ENCODE results near the gene FHL3. TPM values are rescaled to one million over a fixed set of nuclear protein-coding genes. Genes with fewer than 3 reads are reported as not detected.

FHL3 gene
- total RNA-seq, 1 donor from 2014 or later: 58.5 TPM

DNA sequence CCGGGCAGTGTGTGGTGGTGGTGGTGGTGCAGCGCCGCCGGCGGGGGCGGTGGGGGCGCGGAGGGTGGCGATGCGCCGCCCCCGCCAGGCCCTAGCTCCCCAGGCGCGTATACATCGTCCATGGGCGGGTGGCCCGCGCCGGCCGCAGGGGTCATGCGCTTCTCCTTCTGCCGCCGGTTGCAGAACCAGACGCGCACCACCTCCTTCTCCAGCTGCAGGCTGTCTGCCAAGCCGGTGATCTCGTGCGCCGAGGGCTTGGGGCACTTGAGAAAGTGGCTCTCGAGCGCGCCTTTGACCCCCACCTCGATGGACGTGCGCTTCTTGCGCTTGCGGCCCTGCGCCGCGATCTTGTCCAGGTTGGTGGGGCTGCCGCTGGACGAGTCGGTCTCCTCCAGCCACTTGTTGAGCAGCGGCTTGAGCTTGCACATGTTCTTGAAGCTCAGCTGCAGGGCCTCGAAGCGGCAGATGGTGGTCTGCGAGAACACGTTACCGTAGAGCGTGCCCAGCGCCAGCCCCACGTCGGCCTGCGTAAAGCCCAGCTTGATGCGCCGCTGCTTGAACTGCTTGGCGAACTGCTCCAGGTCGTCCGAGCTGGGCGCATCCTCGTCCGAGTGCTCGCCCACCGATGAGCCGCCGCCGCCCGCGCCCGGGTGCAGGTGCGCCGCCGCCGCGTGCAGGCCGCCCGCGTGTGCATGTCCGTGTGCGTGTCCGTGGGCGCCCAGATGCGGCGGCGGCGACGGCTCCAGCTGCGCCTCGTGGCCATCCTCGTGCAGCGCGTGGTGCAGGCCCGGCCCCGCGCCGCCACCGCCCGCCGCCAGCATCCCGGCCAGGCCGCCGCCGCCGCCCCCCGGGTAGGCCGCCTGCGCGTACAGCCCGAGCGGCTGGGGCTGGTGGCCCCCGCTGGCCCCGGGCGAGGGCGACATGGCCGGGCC is 40.4 kb upstream of the FHL3 start:
- Histone ChIP-seq H3K27me3 (ENCODE audit: control insufficient read depth in 3 of 3, insufficient read depth in 3 of 3, low read length in 3 of 3) (peaks cover 44 to 63% (median 48%) of the 10 kb centered on the region in 3 donors), H3K4me3 (ENCODE audit: low read length in 3 of 3) (peak overlapping the region in 1 of 3 donors; percentile 27), H3K9me3 (ENCODE audit: control insufficient read depth in 3 of 3, low read length in 3 of 3) (no peaks in the 10 kb centered on the region), H3K9ac (ENCODE audit: low read depth in 1 of 3, low read length in 3 of 3) (no peak overlapping the region), H3K4me1 (ENCODE audit: control insufficient read depth in 3 of 3, insufficient read depth in 3 of 3, low read length in 3 of 3) (peaks cover 21 to 28% (median 22%) of the 10 kb centered on the region in 3 donors), H3K36me3 (ENCODE audit: control insufficient read depth in 3 of 3, insufficient read depth in 3 of 3, low read length in 3 of 3) (no peaks in the 10 kb centered on the region), H3K27ac (ENCODE audit: low read depth, low read length) (no peak overlapping the region)

DNA sequence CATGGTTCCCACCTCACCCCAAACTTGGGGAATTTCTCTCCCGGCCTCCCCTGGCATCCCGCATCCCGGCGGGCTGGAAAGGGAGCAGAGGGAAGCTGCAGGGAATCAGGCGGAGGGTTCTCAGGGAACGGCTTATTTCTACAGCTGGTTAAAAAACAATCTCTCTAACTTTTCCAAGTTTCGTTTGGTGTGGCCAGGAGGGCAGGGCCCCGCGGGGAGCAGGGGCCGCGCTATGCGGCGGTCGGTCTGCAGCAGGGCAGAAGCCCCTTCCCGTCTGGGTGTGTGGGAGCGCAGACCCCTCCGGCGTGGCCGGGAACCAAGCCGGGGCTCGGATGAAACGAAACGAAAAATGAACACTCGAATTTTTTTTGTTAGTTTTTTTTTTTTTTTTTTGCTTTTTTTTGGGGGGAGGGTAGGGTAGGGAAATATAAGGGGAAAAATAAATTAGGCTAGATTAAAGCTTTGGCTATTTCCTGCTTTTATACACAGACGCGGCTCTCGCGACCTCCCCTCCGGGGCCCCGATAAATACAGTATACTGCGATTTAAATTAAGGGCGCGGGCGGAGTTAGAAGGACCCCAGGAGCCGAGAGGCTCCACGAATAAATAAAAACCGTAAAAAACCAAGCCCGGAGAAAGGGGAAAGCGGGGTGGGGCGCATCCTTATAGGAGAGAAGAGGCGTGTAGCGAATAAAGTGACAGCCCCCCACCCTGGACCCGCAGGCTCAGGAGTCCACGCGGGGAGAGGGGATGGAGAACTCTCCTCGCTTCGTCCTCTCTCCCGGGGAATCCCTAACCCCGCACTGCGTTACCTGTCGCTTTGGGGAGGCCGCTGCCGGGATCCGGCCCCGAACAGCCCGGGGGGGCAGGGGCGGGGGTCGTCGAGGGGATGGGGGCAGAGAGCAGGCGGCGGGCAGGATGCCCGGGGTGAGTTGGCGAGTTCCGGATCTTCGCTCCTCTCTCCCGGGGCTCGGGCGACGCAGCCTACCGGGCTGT is 39.2 kb upstream of the FHL3 start:
- H3K27me3 ChIP-seq (ENCODE audit: control insufficient read depth in 3 of 3, insufficient read depth in 3 of 3, low read length in 3 of 3): peaks cover 44 to 71% (median 57%) of the 10 kb centered on the region in 3 donors
- H3K9ac ChIP-seq (ENCODE audit: low read depth in 1 of 3, low read length in 3 of 3): peak overlapping the region in 1 of 3 donors; percentile 3
- peaks cover 21 to 28% (median 22%) of the 10 kb centered on the region in 3 donors for H3K4me1 ChIP-seq (ENCODE audit: control insufficient read depth in 3 of 3, insufficient read depth in 3 of 3, low read length in 3 of 3)
- no peaks in the 10 kb centered on the region for H3K9me3 ChIP-seq (ENCODE audit: control insufficient read depth in 3 of 3, low read length in 3 of 3)
- H3K27ac ChIP-seq (ENCODE audit: low read depth, low read length): no peak overlapping the region
- H3K36me3 ChIP-seq (ENCODE audit: control insufficient read depth in 3 of 3, insufficient read depth in 3 of 3, low read length in 3 of 3): no peaks in the 10 kb centered on the region
- H3K4me3 ChIP-seq (ENCODE audit: low read length in 3 of 3): peak overlapping the region in 1 of 3 donors; percentile 13

DNA sequence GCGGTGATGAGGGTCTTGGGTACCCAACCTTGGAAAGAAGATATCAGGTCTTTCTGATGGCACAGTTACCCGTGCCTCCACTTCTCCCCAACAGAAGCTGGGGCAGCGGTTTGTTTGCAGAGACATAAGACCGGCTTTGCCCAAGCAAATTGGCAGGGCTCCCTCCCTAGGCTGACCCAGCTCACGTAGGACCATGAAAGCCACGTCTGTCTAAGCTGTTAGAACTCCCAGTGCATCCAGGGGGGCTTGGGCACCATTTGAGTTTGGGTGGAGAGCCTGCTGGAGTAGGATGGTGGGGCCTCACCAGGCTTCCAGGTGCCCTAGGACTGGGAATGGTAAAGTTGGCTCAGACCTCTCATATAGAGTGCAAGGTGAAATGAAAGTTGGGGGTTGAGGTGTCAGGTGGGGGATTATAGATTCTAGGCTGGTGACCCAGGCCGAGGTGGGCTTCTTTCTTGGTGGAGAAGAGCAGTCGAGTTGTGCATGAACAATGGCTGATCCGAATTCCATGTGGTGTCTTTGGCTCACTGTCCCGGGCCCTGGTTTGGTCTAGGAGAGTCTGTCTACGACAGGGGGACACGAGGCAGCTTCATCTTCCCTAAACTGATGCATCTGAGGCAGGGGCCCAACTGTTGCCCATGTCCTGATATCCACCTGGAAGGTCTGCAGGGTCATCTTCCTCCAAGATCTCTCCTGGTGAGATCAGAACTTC is 37.9 kb upstream of the FHL3 start:
- Histone ChIP-seq H3K9me3 (ENCODE audit: control insufficient read depth in 3 of 3, low read length in 3 of 3) (no peaks in the 10 kb centered on the region), H3K36me3 (ENCODE audit: control insufficient read depth in 3 of 3, insufficient read depth in 3 of 3, low read length in 3 of 3) (no peaks in the 10 kb centered on the region), H3K27me3 (ENCODE audit: control insufficient read depth in 3 of 3, insufficient read depth in 3 of 3, low read length in 3 of 3) (peaks cover 42 to 79% (median 58%) of the 10 kb centered on the region in 3 donors), H3K4me1 (ENCODE audit: control insufficient read depth in 3 of 3, insufficient read depth in 3 of 3, low read length in 3 of 3) (peaks cover 21 to 24% (median 22%) of the 10 kb centered on the region in 3 donors), H3K4me3 (ENCODE audit: low read length in 3 of 3) (no peak overlapping the region), H3K27ac (ENCODE audit: low read depth, low read length) (no peak overlapping the region), H3K9ac (ENCODE audit: low read depth in 1 of 3, low read length in 3 of 3) (no peak overlapping the region)

DNA sequence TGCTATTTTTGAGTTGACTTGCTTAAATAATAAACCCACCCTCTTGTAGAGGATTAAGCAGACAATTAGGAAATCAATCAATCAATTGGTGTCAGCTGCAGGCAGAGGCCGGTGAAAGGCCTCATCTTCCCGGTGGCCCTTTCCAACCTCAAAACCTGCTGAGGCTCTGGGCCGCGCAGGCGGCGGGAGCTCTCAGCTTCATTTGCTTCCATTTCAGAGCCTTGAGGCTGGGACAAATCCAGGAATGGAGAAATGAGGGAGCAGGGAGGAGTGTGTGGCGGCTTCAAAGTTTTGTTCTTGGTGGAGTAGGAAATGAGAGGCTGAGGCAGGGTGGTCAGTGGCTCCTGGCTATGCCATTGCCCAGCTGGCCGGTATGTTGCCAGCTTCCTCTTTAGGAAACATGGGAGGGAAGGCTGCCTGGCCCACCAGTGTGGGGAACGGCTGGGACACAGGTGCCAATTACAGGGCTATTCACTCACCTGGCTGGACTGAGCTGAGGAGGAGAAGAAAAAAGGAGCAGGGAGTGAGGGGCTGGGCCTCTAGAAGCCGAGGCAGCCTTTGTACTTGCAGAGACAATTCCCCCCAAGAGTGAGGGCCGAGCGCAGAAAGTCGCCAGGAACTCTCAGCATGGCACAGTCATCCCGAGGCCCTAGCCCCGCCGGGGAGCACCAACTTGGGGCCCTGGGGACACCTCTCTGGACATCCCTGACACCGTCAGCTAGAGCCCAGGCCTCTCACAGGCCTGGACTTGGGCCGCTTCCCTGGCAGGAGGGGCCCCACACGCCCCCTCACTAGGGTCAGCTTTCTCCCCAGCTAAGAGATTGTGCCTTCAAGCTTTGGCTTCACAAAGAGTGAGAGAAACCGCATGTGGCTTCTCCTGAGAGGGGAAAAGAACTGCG is 36.9 kb upstream of the FHL3 start:
- H3K9me3 ChIP-seq (ENCODE audit: control insufficient read depth in 3 of 3, low read length in 3 of 3): no peaks in the 10 kb centered on the region
- no peak overlapping the region for H3K4me3 ChIP-seq (ENCODE audit: low read length in 3 of 3)
- peaks cover 13 to 14% (median 14%) of the 10 kb centered on the region in 3 donors for H3K4me1 ChIP-seq (ENCODE audit: control insufficient read depth in 3 of 3, insufficient read depth in 3 of 3, low read length in 3 of 3)
- H3K27me3 ChIP-seq (ENCODE audit: control insufficient read depth in 3 of 3, insufficient read depth in 3 of 3, low read length in 3 of 3): peaks cover 42 to 71% (median 58%) of the 10 kb centered on the region in 3 donors
- H3K9ac ChIP-seq (ENCODE audit: low read depth in 1 of 3, low read length in 3 of 3): no peak overlapping the region
- H3K27ac ChIP-seq (ENCODE audit: low read depth, low read length): no peak overlapping the region
- no peaks in the 10 kb centered on the region for H3K36me3 ChIP-seq (ENCODE audit: control insufficient read depth in 3 of 3, insufficient read depth in 3 of 3, low read length in 3 of 3)

DNA sequence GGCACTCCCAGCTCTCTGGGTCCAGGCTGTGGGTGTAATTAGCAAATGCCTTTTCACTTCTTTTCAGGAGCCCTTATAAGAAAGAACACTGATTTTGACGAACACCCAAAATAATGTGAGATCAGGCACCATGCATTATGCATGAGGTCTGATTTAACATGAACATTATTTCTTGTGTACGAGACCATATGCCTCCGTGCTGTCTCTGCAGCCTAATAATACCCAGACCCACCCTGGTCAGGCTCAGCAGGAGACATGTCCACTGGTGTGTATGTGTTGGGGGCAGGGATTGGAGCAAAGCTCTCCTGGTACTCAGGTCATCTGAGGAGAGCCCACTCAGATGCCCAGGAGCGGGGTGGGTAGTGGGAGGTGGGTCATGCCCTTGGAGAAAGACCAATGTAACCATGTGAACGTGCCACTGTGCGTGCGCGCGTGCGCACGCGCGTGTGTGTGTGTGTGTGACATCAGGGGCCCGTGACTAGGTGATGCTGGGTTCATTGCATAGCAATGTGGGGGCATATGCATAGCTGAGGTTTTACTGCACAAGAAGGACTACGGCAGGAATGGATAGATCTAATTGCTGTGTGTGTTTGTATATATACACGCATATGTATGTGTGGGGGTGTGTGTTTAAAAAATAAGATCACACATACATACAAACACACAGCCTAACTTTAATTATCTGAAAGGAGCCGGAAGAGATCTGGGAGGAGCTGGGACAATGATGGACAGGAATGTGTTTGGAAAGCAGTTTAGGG is 34.2 kb upstream of the FHL3 start:
- H3K27me3 ChIP-seq (ENCODE audit: control insufficient read depth in 3 of 3, insufficient read depth in 3 of 3, low read length in 3 of 3): peaks cover 32 to 61% (median 44%) of the 10 kb centered on the region in 3 donors
- H3K36me3 ChIP-seq (ENCODE audit: control insufficient read depth in 3 of 3, insufficient read depth in 3 of 3, low read length in 3 of 3): no peaks in the 10 kb centered on the region
- H3K9ac ChIP-seq (ENCODE audit: low read depth in 1 of 3, low read length in 3 of 3): no peak overlapping the region
- H3K4me3 ChIP-seq (ENCODE audit: low read length in 3 of 3): no peak overlapping the region
- peaks cover 5 to 7% (median 6%) of the 10 kb centered on the region in 3 donors for H3K4me1 ChIP-seq (ENCODE audit: control insufficient read depth in 3 of 3, insufficient read depth in 3 of 3, low read length in 3 of 3)
- no peak overlapping the region for H3K27ac ChIP-seq (ENCODE audit: low read depth, low read length)
- H3K9me3 ChIP-seq (ENCODE audit: control insufficient read depth in 3 of 3, low read length in 3 of 3): no peaks in the 10 kb centered on the region

DNA sequence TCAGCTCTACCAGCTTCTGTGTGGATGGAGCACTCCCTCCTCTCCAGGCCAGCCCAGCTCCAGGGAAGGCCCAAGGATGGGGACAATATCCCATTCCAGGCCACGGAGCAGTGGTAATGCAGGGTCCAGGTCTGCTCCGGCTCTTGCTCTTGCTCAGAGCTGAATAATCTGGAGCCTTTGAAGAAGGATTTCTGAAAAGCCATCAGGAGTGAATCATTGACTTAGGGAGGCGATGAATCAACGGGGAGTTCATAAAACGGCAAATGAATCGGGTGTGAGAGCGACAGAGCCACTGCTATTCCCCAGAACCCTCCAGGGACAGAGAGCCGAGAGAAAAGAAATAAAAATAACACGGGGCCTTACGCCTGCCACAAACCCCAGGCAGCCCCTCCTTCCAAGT is 33.5 kb upstream of the FHL3 start:
- peaks cover 0 to under 1% (median 0%) of the 10 kb centered on the region in 3 donors for H3K4me1 ChIP-seq (ENCODE audit: control insufficient read depth in 3 of 3, insufficient read depth in 3 of 3, low read length in 3 of 3)
- no peaks in the 10 kb centered on the region for H3K9me3 ChIP-seq (ENCODE audit: control insufficient read depth in 3 of 3, low read length in 3 of 3)
- H3K9ac ChIP-seq (ENCODE audit: low read depth in 1 of 3, low read length in 3 of 3): no peak overlapping the region
- no peak overlapping the region for H3K27ac ChIP-seq (ENCODE audit: low read depth, low read length)
- H3K36me3 ChIP-seq (ENCODE audit: control insufficient read depth in 3 of 3, insufficient read depth in 3 of 3, low read length in 3 of 3): no peaks in the 10 kb centered on the region
- H3K4me3 ChIP-seq (ENCODE audit: low read length in 3 of 3): no peak overlapping the region
- H3K27me3 ChIP-seq (ENCODE audit: control insufficient read depth in 3 of 3, insufficient read depth in 3 of 3, low read length in 3 of 3): peaks cover 25 to 55% (median 38%) of the 10 kb centered on the region in 3 donors

DNA sequence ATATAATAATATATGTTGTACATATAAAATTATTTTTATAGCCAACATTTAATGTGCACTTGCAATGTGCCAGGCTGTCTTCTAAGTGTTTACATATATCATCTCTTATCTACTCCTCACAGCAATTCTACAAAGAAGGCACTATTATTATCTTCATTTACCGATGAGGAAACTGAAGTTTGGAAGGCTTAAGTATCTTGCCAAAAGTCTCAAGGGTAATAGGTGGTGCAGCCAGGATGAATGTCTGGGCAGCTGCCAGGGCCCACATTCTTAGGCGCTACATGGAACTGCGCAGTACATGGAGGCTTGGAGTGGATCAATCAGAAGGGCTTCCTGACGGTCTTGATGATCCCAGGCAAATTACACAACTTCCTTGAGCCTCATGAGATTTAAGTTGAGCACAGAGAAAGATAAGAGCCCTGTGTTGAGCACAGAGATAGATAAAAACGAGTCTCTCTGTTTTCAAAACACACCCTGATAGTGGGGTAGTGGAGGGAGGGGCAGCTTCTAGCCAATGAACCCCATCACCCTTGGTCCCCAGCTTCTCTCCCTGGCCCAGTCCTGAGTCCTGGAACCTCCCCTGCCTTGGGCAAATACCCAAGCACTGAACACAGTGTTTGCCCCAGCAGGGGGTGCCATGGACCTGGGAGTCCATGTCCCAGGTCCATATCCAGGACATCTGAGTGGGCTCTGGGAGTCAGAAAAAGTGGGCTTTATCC is 32.1 kb upstream of the FHL3 start:
- H3K27me3 ChIP-seq (ENCODE audit: control insufficient read depth in 3 of 3, insufficient read depth in 3 of 3, low read length in 3 of 3): peaks cover 12 to 43% (median 25%) of the 10 kb centered on the region in 3 donors
- H3K4me3 ChIP-seq (ENCODE audit: low read length in 3 of 3): no peak overlapping the region
- H3K4me1 ChIP-seq (ENCODE audit: control insufficient read depth in 3 of 3, insufficient read depth in 3 of 3, low read length in 3 of 3): no peaks in the 10 kb centered on the region
- no peaks in the 10 kb centered on the region for H3K9me3 ChIP-seq (ENCODE audit: control insufficient read depth in 3 of 3, low read length in 3 of 3)
- H3K9ac ChIP-seq (ENCODE audit: low read depth in 1 of 3, low read length in 3 of 3): no peak overlapping the region
- no peaks in the 10 kb centered on the region for H3K36me3 ChIP-seq (ENCODE audit: control insufficient read depth in 3 of 3, insufficient read depth in 3 of 3, low read length in 3 of 3)
- no peak overlapping the region for H3K27ac ChIP-seq (ENCODE audit: low read depth, low read length)

DNA sequence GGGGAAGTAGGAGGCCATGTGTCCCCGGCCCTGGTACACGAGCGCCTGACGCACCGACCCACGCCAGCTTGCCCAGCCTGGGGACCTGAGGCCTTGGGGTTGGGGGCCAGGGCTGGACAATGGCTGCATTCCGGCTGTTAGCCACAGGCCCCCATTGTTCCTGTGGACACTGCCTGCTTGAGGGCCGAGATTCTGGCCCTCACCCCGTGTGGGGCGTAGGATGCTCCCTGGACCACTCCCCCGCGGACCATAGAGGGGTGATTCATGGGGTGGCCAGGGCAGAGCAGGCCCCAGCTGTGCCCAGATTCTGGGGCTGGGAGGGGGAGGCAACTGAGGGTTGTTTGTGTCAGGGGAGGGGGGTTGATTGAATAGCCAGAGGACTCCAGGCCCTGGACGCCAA is 29.6 kb upstream of the FHL3 start:
- Histone ChIP-seq H3K4me3 (ENCODE audit: low read length in 3 of 3) (no peak overlapping the region), H3K9me3 (ENCODE audit: control insufficient read depth in 3 of 3, low read length in 3 of 3) (no peaks in the 10 kb centered on the region), H3K27me3 (ENCODE audit: control insufficient read depth in 3 of 3, insufficient read depth in 3 of 3, low read length in 3 of 3) (peaks cover 0 to 18% (median 2%) of the 10 kb centered on the region in 3 donors), H3K36me3 (ENCODE audit: control insufficient read depth in 3 of 3, insufficient read depth in 3 of 3, low read length in 3 of 3) (no peaks in the 10 kb centered on the region), H3K9ac (ENCODE audit: low read depth in 1 of 3, low read length in 3 of 3) (no peak overlapping the region), H3K27ac (ENCODE audit: low read depth, low read length) (no peak overlapping the region), H3K4me1 (ENCODE audit: control insufficient read depth in 3 of 3, insufficient read depth in 3 of 3, low read length in 3 of 3) (peaks cover 13 to 18% (median 16%) of the 10 kb centered on the region in 3 donors)
